Neutrophil (primary cell): Measurements from ENCODE around the gene GPR156.

ENCODE experiments used
- H3K27ac ChIP-seq: fragments of 200-600 bp; sonication (generic); 2 replicates; pipeline ENCODE4 v1.5.1; 2016; ENCODE audit warnings: mild to moderate bottlenecking, moderate library complexity
- H3K27me3 ChIP-seq: fragments of 200-600 bp; sonication (generic); 2 replicates; pipeline ENCODE4 v1.6.0; 2016; ENCODE audit warnings: mild to moderate bottlenecking
- H3K36me3 ChIP-seq: fragments of 200-600 bp; sonication (generic); 2 replicates; pipeline ENCODE4 v1.5.1; 2017
- H3K4me1 ChIP-seq, 2 experiments: fragments of 200-600 bp in 1 of 2; sonication (generic) in 1 of 2; 1 replicate in 1 of 2; 2 replicates in 1 of 2; pipeline versions ENCODE4 v1.5.1 to v1.6.1; 2013 to 2016; ENCODE audit warnings: low read depth in 1 of 2, low read length in 1 of 2, mild to moderate bottlenecking in 1 of 2, moderate library complexity in 1 of 2; ENCODE audit not compliant: control insufficient read depth in 1 of 2, insufficient read depth in 1 of 2
- H3K4me3 ChIP-seq, 2 experiments: fragments of 200-600 bp in 1 of 2; sonication (generic) in 1 of 2; 1 replicate in 1 of 2; 2 replicates in 1 of 2; pipeline ENCODE4 v1.5.1; 2013 to 2016; ENCODE audit warnings: low read depth in 1 of 2, low read length in 1 of 2, mild to moderate bottlenecking in 1 of 2, moderate library complexity in 1 of 2
- H3K9me3 ChIP-seq: fragments of 200-600 bp; sonication (generic); 2 replicates; pipeline ENCODE4 v1.5.1; 2016
- CTCF ChIP-seq: fragments of 200-600 bp; sonication (generic); IDR thresholded peaks from 2 replicates; pipeline ENCODE4 v1.5.1; 2016; ENCODE audit warnings: antibody characterized with exemption

Gene GPR156

DNA sequence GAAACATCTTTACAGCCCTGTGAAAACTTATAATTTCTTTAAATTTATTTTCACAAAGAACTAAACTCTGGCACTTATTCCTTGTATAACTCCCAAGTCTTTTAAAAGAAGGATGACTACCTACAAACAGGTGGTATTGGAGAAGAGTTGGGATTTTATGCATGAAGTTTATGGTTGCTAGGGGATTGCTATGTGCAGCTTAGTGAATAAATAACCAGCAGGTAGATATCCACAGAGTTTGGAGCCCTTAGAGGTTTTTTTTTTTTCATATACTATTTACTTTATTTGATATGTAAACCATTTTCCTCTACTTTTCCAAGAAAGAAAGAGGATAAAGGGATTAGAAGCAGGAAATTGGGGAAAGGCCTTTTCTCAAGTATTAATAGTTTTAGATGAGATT lies 91.5 kb downstream of the GPR156 start:
- TF ChIP-seq CTCF, result no peak

DNA sequence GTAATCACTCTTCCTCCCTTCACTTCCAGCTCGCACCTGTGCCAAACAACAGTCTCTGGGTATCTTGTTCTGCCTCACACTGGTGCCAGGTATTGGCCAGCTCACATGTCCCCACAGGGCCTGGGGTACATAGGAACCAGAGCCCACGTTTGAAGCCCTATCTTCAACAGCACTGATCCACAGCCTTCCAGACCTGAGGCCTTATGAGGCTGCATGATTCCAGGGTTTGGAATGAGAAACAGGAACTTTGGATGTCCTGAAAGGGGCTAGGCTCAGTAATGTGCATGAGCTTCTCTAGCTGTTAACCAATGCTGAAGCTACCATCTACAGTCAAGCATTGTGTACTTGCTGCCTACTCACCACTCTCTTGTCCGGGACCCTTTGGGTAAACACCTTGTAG lies 92.4 kb downstream of the GPR156 start:
- peaks cover 5 to 7% of the 10 kb centered on the region in 2 experiments for H3K4me1 ChIP-seq
- no peaks in the 10 kb centered on the region for H3K36me3 ChIP-seq
- no peaks in the 10 kb centered on the region for H3K9me3 ChIP-seq
- no peaks in the 10 kb centered on the region for H3K27me3 ChIP-seq
- H3K4me3 ChIP-seq, result no peak overlapping the region
- no peak overlapping the region for H3K27ac ChIP-seq
- TF ChIP-seq CTCF, result no peak

More for the DNA sequence above, 91.5 kb downstream of the GPR156 start:
- H3K27ac ChIP-seq, result no peak overlapping the region
- H3K4me1 ChIP-seq, result peaks cover 9 to 11% of the 10 kb centered on the region in 2 experiments
- H3K9me3 ChIP-seq, result no peaks in the 10 kb centered on the region
- no peaks in the 10 kb centered on the region for H3K27me3 ChIP-seq
- H3K36me3 ChIP-seq, result no peaks in the 10 kb centered on the region
- no peak overlapping the region for H3K4me3 ChIP-seq

DNA sequence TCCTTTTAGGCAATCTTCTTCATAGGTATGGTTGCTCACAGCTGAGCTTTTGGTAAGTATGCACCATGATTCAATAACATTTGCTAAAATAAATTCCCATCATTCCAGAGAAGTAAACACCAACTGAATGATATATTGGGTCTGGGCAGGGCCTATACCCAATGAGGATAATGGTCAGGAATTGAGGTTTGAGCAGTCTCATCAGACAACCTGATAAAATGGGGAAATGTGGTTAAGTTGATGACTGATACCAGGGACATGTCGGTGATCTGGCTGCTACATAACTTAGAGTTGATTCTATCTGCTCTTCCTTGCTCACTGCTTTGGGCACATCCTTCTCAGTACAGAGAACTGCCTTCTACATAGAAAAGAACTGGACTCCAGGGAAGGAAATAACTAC lies 92.9 kb downstream of the GPR156 start:
- H3K27me3 ChIP-seq, result no peaks in the 10 kb centered on the region
- no peak overlapping the region for H3K4me3 ChIP-seq
- H3K4me1 ChIP-seq, result peaks cover 5 to 7% of the 10 kb centered on the region in 2 experiments
- H3K27ac ChIP-seq, result no peak overlapping the region
- H3K9me3 ChIP-seq, result no peaks in the 10 kb centered on the region
- no peak for TF ChIP-seq CTCF
- no peaks in the 10 kb centered on the region for H3K36me3 ChIP-seq

DNA sequence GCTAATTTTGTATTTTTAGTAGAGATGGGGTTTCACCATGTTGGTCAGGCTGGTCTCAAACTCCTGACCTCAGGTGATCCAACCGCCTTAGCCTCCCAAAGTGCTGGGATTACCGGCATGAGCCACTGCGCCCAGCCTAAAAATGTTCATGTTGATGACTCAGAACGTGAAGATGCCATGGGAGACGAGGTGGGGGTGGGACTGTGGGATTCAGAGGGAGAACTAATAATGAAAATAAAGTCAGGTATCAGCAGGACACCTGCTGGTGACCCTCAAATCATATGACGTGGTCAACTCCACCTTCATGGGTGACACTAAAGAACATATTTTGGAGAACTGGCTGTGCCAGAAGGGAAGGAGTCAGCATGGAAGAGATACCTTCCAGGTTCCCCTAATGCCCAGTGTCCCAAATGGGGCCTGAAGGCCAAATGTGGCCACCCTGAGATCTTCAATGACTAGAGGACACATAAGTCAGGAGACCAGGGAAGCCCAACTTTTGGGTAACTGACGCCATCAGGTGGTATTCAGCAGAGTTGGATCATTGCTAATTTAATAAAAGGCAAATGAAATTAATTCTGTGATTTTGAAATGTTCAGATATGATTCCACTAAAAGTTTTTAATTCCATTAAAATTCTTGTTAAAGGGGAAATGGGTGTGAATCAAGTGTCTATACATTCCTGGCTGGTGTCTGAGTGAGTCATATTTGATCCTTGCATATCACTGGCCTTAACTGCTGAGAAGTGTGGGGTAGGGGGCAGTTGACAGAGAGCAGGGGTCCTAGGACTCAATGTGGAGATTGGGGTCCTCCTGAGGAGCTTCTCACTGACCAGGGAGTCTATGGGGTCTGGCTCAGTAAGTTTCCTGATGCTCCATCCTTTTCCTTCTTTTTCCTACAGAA lies 102.2 kb downstream of the GPR156 start:
- Histone ChIP-seq H3K27ac (no peak overlapping the region), H3K4me3 (no peak overlapping the region), H3K4me1 (peaks cover 0 to under 1% of the 10 kb centered on the region in 2 experiments), H3K9me3 (no peaks in the 10 kb centered on the region), H3K27me3 (no peaks in the 10 kb centered on the region), H3K36me3 (no peaks in the 10 kb centered on the region)
- no peak for TF ChIP-seq CTCF

- no peak overlapping the region for H3K4me3 ChIP-seq
- peaks cover 0 to 7% of the 10 kb centered on the region in 2 experiments for H3K4me1 ChIP-seq
- TF ChIP-seq CTCF, result no peak
- H3K36me3 ChIP-seq, result no peaks in the 10 kb centered on the region
- no peaks in the 10 kb centered on the region for H3K27me3 ChIP-seq
- no peaks in the 10 kb centered on the region for H3K9me3 ChIP-seq
- no peak overlapping the region for H3K27ac ChIP-seq
Measured at GRCh38 chr3:120181632-120182031, 103.4 kb downstream of the GPR156 start.
